Adipose tissue (tissue), 3 donors: ENCODE data around the gene LIN37. TPM values are rescaled to one million over a fixed set of nuclear protein-coding genes. Genes with fewer than 3 reads are reported as not detected.
"Not testable (repeated sequence)": the region's sequence is repeated elsewhere in the genome, so short reads cannot be mapped to it uniquely, and the experiment has no call there.

Experiments
- H3K27ac ChIP-seq: one replicate; pipeline ENCODE4 v1.5.1; 2013; ENCODE audit warnings: low read depth, low read length
- WGBS, 3 donors: extraction: QIAGEN DNeasy Blood & Tissue Kit; methylation state at CpG; one replicate each; pipeline ENCODE4 v1.1.7; 2013; 5-methylcytosine and 5-hydroxymethylcytosine counted together
- polyA plus RNA-seq, 3 donors: library from polyadenylated mRNA; stranded (reverse); fragments of 200-250 nt; gene quantifications; one replicate each; pipeline ENCODE4 v1.2.3, GENCODE V29; 2013
- donor health status: healthy with polysubstance abuse.
- donor health status: Bipolar disorder and iron deficiency.
- donor health status: healthy.

LIN37 gene
- polyA plus RNA-seq, 3 donors = 8.9 to 20.9 (median 15.3) TPM

DNA sequence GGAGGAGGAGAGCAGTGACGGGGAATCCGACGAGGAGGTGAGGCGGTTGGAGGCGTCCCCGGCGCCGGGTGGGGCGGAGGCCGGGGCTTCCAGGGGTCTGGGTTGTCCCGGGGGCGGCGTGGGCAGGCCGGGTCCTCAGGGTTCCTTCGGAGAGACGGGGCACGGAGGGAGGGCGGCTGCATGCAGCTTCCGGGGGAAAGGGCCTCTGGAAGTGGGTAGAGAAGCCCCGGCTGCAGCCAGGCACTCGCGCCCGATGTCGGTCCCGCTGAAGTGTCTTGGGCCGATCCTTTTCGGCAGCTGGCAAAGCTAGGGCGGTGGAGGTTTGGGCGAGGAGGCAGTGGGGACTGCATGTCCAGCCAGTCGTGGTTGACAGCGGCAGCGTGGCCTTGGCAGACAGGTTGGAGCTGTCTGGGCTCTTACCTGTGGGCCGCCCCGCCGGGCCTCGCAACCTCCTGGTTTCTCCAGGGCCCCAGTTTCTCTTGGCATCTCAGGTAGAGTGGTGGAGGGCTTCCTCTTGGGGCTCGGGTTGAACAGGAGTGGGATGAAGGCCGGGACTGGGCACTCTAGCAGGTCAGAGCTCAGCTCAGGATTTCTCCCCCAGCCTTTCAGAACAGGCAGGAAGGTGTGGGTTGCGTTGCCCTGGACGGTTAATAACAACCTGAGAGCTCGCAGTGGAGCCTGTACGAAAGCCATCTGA lies 29.9 kb upstream of the LIN37 start:
- peak overlapping the region; percentile 76 for H3K27ac ChIP-seq
- WGBS, 3 donors = 1% methylated on average over 37 to 42 of the region's 42 CpGs

DNA sequence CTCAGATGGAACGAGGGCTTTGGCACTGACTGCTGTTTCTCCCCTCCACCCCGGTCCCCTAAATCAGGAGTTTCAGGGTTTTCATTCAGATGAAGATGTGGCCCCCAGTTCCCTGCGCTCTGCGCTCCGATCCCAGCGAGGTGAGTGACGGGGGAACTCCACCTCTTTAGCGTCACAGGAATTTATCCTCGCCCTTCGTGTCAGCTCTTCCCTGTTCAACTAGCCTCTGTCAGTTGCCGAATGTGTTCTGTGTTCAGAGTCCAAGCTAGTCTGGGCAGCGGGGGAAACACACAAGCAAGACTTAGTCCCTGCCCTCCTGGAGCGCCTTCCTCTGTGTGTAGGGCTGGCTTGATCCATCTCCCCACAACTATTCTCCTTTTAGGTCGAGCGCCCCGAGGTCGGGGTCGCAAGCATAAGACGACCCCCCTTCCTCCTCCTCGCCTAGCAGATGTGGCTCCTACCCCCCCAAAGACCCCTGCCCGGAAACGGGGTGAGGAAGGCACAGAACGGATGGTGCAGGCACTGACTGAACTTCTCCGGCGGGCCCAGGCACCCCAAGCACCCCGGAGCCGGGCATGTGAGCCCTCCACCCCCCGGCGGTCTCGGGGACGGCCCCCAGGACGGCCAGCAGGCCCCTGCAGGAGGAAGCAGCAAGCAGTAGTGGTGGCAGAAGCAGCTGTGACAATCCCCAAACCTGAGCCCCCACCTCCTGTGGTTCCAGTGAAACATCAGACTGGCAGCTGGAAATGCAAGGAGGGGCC lies 28.8 kb upstream of the LIN37 start:
- no peak overlapping the region for H3K27ac ChIP-seq
- 75 to 90% (median 89%) methylated on average over 32 of the region's 32 CpGs for WGBS, 3 donors

DNA sequence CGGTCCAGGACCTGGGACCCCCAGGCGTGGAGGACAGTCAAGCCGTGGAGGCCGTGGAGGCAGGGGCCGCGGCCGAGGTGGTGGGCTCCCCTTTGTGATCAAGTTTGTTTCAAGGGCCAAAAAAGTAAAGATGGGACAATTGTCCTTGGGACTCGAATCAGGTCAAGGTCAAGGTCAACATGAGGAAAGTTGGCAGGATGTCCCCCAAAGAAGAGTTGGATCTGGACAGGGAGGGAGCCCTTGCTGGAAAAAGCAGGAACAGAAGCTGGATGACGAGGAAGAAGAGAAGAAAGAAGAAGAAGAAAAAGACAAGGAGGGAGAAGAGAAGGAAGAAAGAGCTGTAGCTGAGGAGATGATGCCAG lies 28.2 kb upstream of the LIN37 start:
- WGBS, 3 donors = 81 to 89% (median 88%) methylated on average over 9 of the region's 9 CpGs

DNA sequence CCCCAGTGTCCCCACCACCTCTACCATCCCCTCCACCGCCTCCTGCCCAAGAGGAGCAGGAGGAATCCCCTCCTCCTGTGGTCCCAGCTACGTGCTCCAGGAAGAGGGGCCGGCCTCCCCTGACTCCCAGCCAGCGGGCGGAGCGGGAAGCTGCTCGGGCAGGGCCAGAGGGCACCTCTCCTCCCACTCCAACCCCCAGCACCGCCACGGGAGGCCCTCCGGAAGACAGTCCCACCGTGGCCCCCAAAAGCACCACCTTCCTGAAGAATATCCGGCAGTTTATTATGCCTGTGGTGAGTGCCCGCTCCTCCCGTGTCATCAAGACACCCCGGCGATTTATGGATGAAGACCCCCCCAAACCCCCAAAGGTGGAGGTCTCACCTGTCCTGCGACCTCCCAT lies 27.7 kb upstream of the LIN37 start:
- WGBS, 3 donors = 80 to 87% (median 86%) methylated on average over 14 to 17 of the region's 17 CpGs
- no peak overlapping the region for H3K27ac ChIP-seq

More for the DNA sequence above, 28.2 kb upstream of the LIN37 start:
- no peak overlapping the region for H3K27ac ChIP-seq

DNA sequence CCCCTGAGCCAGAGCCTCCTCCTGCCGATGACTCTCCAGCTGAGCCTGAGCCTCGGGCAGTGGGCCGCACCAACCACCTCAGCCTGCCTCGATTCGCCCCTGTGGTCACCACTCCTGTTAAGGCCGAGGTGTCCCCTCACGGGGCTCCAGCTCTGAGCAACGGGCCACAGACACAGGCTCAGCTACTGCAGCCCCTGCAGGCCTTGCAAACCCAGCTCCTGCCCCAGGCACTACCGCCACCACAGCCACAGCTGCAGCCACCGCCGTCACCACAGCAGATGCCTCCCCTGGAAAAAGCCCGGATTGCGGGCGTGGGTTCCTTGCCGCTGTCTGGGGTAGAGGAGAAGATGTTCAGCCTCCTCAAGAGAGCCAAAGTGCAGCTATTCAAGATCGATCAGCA lies 27.0 kb upstream of the LIN37 start:
- WGBS, 3 donors = 92 to 96% (median 94%) methylated on average over 15 to 16 of the region's 16 CpGs

GRCh38 chr19:35722461-35722860 lies 25.9 kb upstream of the LIN37 start:
- 92 to 94% (median 94%) methylated on average over 12 to 14 of the region's 14 CpGs for WGBS, 3 donors
- H3K27ac ChIP-seq = no peak overlapping the region

More for the DNA sequence above, 27.0 kb upstream of the LIN37 start:
- no peak overlapping the region for H3K27ac ChIP-seq

- no peak overlapping the region for H3K27ac ChIP-seq
- 92 to 94% (median 93%) methylated on average over 16 of the region's 16 CpGs for WGBS, 3 donors
These were observed 25.5 kb upstream of the LIN37 start for GRCh38 chr19:35722897-35723296.

- WGBS, 3 donors = 94 to 96% (median 94%) methylated on average over 24 of the region's 24 CpGs
- H3K27ac ChIP-seq = no peak overlapping the region
These were observed 24.7 kb upstream of the LIN37 start for GRCh38 chr19:35723671-35724070.

- 92 to 98% (median 94%) methylated on average over 7 of the region's 7 CpGs for WGBS, 3 donors
- not testable (repeated sequence) for H3K27ac ChIP-seq
These were observed 24.2 kb upstream of the LIN37 start for GRCh38 chr19:35724132-35724531.

GRCh38 chr19:35724560-35724959 lies 23.8 kb upstream of the LIN37 start:
- 92 to 97% (median 97%) methylated on average over 12 of the region's 12 CpGs for WGBS, 3 donors
- H3K27ac ChIP-seq = no peak overlapping the region

DNA sequence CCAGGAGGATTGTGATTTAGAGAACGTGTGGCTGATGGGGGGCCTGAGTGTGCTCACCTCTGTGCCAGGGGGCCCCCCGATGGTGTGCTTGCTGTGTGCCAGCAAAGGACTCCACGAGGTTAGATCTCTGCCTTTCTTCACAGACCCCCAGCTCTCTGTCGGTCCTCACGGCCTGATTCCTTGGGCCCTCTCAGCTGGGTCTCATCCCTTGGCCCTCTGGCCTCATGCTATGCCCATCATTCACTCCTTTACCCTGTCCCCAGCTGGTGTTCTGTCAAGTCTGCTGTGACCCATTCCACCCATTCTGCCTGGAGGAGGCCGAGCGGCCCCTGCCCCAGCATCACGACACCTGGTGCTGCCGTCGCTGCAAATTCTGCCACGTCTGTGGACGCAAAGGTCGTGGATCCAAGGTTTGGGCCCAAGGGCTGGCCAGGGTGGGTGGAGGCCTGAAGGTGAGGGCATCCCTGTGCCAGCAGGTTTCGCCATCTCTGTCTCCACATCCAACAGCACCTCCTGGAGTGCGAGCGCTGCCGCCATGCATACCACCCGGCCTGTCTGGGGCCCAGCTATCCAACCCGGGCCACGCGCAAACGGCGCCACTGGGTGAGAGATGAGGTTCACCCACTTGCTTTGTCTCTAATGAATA lies 23.0 kb upstream of the LIN37 start:
- H3K27ac ChIP-seq = no peak overlapping the region
- 94 to 96% (median 94%) methylated on average over 23 of the region's 23 CpGs for WGBS, 3 donors

DNA sequence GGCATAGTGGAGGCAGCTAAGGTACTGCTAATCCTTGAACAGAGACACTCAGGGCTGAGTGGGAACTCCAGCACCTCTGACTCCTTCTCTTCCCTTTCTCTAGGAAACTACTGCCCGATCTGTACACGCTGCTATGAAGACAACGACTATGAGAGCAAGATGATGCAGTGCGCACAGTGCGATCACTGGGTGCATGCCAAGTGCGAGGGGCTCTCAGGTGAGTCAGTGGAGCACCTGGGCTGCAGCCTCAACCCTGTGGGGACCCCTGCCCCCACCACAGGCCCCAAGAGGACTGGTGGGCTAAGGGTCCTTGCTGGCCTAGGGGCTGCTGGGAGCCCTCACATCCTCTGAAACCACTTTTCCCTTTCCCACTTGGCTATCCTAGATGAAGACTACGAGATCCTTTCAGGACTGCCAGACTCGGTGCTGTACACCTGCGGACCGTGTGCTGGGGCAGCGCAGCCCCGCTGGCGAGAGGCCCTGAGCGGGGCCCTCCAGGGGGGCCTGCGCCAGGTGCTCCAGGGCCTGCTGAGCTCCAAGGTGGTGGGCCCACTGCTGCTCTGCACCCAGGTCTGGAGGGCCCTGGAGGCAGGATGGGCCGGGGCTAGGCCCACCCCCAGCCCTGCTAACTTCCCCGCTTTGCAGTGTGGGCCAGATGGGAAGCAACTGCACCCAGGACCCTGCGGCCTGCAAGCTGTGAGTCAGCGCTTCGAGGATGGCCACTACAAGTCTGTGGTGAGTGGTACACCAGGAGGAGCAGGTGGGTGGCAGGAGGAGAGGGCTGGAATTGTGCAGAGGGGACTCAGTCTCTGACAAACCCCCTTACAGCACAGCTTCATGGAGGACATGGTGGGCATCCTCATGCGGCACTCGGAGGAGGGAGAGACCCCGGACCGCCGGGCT lies 21.1 kb upstream of the LIN37 start:
- no peak overlapping the region for H3K27ac ChIP-seq
- 93 to 95% (median 95%) methylated on average over 25 of the region's 25 CpGs for WGBS, 3 donors

- 91 to 94% (median 93%) methylated on average over 19 of the region's 19 CpGs for WGBS, 3 donors
These were observed 20.2 kb upstream of the LIN37 start for GRCh38 chr19:35727956-35728706.

GRCh38 chr19:35729021-35729420 lies 19.4 kb upstream of the LIN37 start:
- 88 to 92% (median 91%) methylated on average over 18 of the region's 18 CpGs for WGBS, 3 donors
- H3K27ac ChIP-seq = no peak overlapping the region

More at GRCh38 chr19:35727956-35728706, 20.2 kb upstream of the LIN37 start:
- no peak overlapping the region for H3K27ac ChIP-seq

DNA sequence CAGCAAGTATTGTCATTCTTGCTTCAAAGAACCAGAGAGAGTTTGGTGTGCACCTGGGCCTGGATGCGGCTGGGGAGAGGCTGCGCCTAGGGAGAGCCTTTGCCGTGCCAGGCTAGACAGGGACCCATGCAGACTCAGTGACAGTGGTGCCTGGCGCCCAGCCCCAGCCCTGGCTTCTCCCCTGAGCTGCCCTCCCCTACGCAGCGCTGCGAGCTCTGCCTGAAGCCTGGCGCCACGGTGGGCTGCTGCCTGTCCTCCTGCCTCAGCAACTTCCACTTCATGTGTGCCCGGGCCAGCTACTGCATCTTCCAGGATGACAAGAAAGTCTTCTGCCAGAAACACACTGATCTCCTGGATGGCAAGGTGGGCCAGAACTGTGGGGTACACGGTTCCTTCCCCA lies 18.6 kb upstream of the LIN37 start:
- 90 to 96% (median 94%) methylated on average over 11 of the region's 11 CpGs for WGBS, 3 donors
- no peak overlapping the region for H3K27ac ChIP-seq

- H3K27ac ChIP-seq = no peak overlapping the region
- WGBS, 3 donors = 92 to 95% (median 95%) methylated on average over 18 of the region's 18 CpGs
These were observed 18.1 kb upstream of the LIN37 start for GRCh38 chr19:35730326-35730725.

GRCh38 chr19:35731353-35731752 lies 17.0 kb upstream of the LIN37 start:
- WGBS, 3 donors = 83 to 87% (median 85%) methylated on average over 8 to 9 of the region's 9 CpGs
- H3K27ac ChIP-seq = no peak overlapping the region
